Mucosa of descending colon (tissue), 3 donors: ENCODE results near the gene EHD2. TPM values are rescaled to one million over a fixed set of nuclear protein-coding genes. Genes with fewer than 3 reads are reported as not detected.
A peak's percentile ranks its signal among the peaks of the same experiment; 100 is the strongest.

Experiments
- ATAC-seq: fragments of 200-7000 bp; cut with Tn5 transposase; one replicate; pipeline ENCODE4 v1.9.1; 2020; ENCODE audit warnings: mild to moderate bottlenecking, moderate library complexity
- DNase-seq, 3 donors: peaks; one replicate each; pipeline ENCODE4 v3.0.0-alpha.2; 2020
- H3K36me3 ChIP-seq: fragments of 200-600 bp; one replicate; pipeline ENCODE4 v1.8.0; 2021; ENCODE audit warnings: low read depth, mild to moderate bottlenecking
- H3K4me1 ChIP-seq: fragments of 200-600 bp; one replicate; pipeline ENCODE4 v1.8.0; 2021; ENCODE audit warnings: low read depth, mild to moderate bottlenecking
- H3K4me3 ChIP-seq: fragments of 200-600 bp; one replicate; pipeline ENCODE4 v1.8.0; 2021; ENCODE audit warnings: mild to moderate bottlenecking
- H3K9me3 ChIP-seq: fragments of 200-600 bp; one replicate; pipeline ENCODE4 v1.8.0; 2021; ENCODE audit warnings: mild to moderate bottlenecking
- intact Hi-C, 2 donors: fragments of 100-400 bp; cut with DNase I in 1 of 2; cut with micrococcal nuclease in 1 of 2; formaldehyde crosslinking; loops; one replicate each; pipeline versions ENCODE4 v1.11.0 to v1.11.1; 2022; cut with DNase I, micrococcal nuclease
- total RNA-seq, 3 donors: library from RNA; stranded (reverse); fragmentation: NEBNext Ultra II Directional in 2 of 3; extraction: Animal tissue kit (Norgen Biotek cat#: 25700) in 2 of 3; gene quantifications; one replicate each; pipeline versions ENCODE4 v1.2.1 to v1.2.4, GENCODE V29; 2021 to 2023
- TF ChIP-seq, protein P1 (sequence below): fragments of 200-600 bp; IDR thresholded peaks from one replicate; pipeline ENCODE4 v1.8.0; 2022; ENCODE audit warnings: antibody characterized with exemption, mild to moderate bottlenecking
- donor health status: DM: no; HTN: no; CAD: no; lungs with moderate emphysema.
- donor health status: DM: no; HTN: no; CAD: no.
- donor health status: DM: no; HTN: yes; CAD: no.

EHD2 gene
- total RNA-seq, 3 donors from 2014 or later, result 10.8 to 108 (median 30.3) TPM

GRCh38 chr19:47682939-47683338 is 30.3 kb upstream of the EHD2 start:
- TF ChIP-seq, protein P1, sequence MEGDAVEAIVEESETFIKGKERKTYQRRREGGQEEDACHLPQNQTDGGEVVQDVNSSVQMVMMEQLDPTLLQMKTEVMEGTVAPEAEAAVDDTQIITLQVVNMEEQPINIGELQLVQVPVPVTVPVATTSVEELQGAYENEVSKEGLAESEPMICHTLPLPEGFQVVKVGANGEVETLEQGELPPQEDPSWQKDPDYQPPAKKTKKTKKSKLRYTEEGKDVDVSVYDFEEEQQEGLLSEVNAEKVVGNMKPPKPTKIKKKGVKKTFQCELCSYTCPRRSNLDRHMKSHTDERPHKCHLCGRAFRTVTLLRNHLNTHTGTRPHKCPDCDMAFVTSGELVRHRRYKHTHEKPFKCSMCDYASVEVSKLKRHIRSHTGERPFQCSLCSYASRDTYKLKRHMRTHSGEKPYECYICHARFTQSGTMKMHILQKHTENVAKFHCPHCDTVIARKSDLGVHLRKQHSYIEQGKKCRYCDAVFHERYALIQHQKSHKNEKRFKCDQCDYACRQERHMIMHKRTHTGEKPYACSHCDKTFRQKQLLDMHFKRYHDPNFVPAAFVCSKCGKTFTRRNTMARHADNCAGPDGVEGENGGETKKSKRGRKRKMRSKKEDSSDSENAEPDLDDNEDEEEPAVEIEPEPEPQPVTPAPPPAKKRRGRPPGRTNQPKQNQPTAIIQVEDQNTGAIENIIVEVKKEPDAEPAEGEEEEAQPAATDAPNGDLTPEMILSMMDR, result no peak
- Histone ChIP-seq H3K36me3 (peaks cover 6% of the 10 kb centered on the region), H3K9me3 (no peaks in the 10 kb centered on the region), H3K4me1 (no peaks in the 10 kb centered on the region), H3K4me3 (no peak overlapping the region)
- intact Hi-C loops, result no loop called here
- DNase-seq (no peak), ATAC-seq (no peak)

DNA sequence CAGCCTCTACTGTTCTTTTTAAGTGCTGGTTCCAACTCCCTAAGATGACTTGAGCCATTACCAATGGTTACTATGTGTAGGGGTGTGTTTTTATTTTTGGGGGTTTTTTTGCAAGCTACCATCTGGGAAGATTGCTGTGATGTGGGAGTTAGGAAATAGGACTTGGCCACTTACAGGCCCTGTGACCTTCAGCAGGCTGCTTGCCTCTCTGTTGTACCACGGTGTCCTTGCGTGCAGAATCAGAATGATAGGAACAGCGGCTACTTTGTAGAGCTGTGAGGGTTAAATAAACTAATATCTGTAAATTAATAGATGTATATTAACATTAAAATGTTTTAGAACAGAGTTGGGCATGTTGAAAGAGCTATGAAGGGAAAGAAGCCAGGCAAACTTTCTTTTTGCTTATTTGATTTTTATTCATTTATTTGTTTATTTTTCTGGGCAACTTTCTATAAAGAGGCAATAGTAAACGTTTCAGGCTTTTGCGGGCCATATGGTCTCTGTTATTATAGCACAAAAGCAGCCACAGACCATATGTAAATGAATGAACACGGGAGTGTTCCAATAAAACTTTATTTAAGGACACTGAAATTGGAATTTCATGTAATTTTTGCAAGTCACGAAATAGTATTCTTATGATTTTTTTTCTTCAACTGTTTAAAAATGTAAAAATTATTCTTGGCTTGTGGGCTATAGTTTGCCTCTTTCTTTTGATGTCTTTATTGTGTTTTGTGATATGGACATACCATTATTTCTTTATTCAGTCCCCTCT is 26.4 kb upstream of the EHD2 start:
- ATAC-seq, result no peak
- DNase-seq, result no peak
- H3K4me1 ChIP-seq, result no peaks in the 10 kb centered on the region
- H3K36me3 ChIP-seq, result no peaks in the 10 kb centered on the region
- intact Hi-C loops, result no loop called here
- TF ChIP-seq, protein P1, result no peak
- no peak overlapping the region for H3K4me3 ChIP-seq
- H3K9me3 ChIP-seq, result no peaks in the 10 kb centered on the region

DNA sequence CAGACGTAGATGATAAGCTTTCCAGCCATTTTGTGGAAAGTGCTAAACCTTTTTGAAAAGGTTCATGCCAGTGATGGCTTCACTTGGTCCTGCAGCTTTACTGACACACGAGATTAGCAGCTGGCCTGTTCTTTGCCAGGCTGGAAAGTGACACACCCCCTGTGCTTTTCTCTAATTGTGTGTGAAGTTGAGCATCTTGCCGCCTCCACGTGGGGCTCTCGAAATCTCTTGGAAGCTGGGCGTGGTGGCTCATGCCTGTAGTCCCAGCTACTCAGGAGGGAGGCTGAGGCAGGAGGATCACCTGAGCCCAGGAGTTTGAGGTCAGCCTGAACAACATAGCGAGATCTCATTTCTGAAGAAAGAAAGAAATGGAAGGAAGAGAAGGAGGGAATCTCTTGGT is 25.3 kb upstream of the EHD2 start:
- intact Hi-C loops, result no loop called here
- no peaks in the 10 kb centered on the region for H3K36me3 ChIP-seq
- TF ChIP-seq, protein P1, result no peak
- no peak overlapping the region for H3K4me3 ChIP-seq
- peak in 1 of 3 donors; percentile 15 for DNase-seq
- H3K4me1 ChIP-seq, result no peaks in the 10 kb centered on the region
- no peak for ATAC-seq
- no peaks in the 10 kb centered on the region for H3K9me3 ChIP-seq

- no peaks in the 10 kb centered on the region for H3K9me3 ChIP-seq
- intact Hi-C loops, result no loop called here
- TF ChIP-seq, protein P1, result no peak
- no peak overlapping the region for H3K4me3 ChIP-seq
- DNase-seq (peak in 1 of 3 donors; percentile 3), ATAC-seq (no peak)
- no peaks in the 10 kb centered on the region for H3K4me1 ChIP-seq
- H3K36me3 ChIP-seq, result no peaks in the 10 kb centered on the region
Observed at GRCh38 chr19:47691090-47691489, 22.1 kb upstream of the EHD2 start.

GRCh38 chr19:47691782-47692181 is 21.4 kb upstream of the EHD2 start:
- H3K4me1 ChIP-seq, result no peaks in the 10 kb centered on the region
- ATAC-seq, result no peak
- H3K9me3 ChIP-seq, result no peaks in the 10 kb centered on the region
- H3K4me3 ChIP-seq, result no peak overlapping the region
- no peaks in the 10 kb centered on the region for H3K36me3 ChIP-seq
- TF ChIP-seq, protein P1, result no peak
- intact Hi-C loops, result no loop called here
- DNase-seq, result peak in 1 of 3 donors; percentile 12
